Activated CD4-positive, alpha-beta T cell treated with anti-CD3 and anti-CD28 coated beads, Interleukin-2, amount 50 U/mL, for 16 hours (primary cell): ENCODE measurements around the gene TTLL11.

Source experiments
- DNase-seq: peaks from one replicate; pipeline ENCODE4 v3.0.0-alpha.2; 2020

The TTLL11 gene

GRCh38 chr9:121865060-121865459, 228.0 kb downstream of the TTLL11 start:
- DNase-seq = no peak

GRCh38 chr9:121863955-121864354, 229.2 kb downstream of the TTLL11 start:
- no peak for DNase-seq

- no peak for DNase-seq
Observed at GRCh38 chr9:121862371-121863332, 230.5 kb downstream of the TTLL11 start.

GRCh38 chr9:121861501-121862180, 231.5 kb downstream of the TTLL11 start:
- DNase-seq = no peak

- DNase-seq = no peak
Observed at GRCh38 chr9:121860744-121861143, 232.4 kb downstream of the TTLL11 start.

- no peak for DNase-seq
Observed at GRCh38 chr9:121860213-121860612, 232.9 kb downstream of the TTLL11 start.

- no peak for DNase-seq
Observed at GRCh38 chr9:121859646-121860045, 233.5 kb downstream of the TTLL11 start.

- no peak for DNase-seq
Observed at GRCh38 chr9:121858788-121859187, 234.3 kb downstream of the TTLL11 start.

- DNase-seq = no peak
Observed at GRCh38 chr9:121857928-121858327, 235.2 kb downstream of the TTLL11 start.

- no peak for DNase-seq
Observed at GRCh38 chr9:121855476-121855875, 237.6 kb downstream of the TTLL11 start.

- DNase-seq = no peak
Observed at GRCh38 chr9:121853617-121854395, 239.3 kb downstream of the TTLL11 start.

GRCh38 chr9:121852651-121853616, 240.2 kb downstream of the TTLL11 start:
- DNase-seq = no peak

GRCh38 chr9:121852241-121852640, 240.9 kb downstream of the TTLL11 start:
- no peak for DNase-seq

GRCh38 chr9:121851641-121852091, 241.4 kb downstream of the TTLL11 start:
- no peak for DNase-seq

GRCh38 chr9:121850366-121850765, 242.7 kb downstream of the TTLL11 start:
- DNase-seq = no peak

- DNase-seq = no peak
Observed at GRCh38 chr9:121849554-121849953, 243.6 kb downstream of the TTLL11 start.

GRCh38 chr9:121844562-121844961, 248.5 kb downstream of the TTLL11 start:
- DNase-seq = no peak

GRCh38 chr9:121844098-121844497, 249.0 kb downstream of the TTLL11 start:
- no peak for DNase-seq

- no peak for DNase-seq
Observed at GRCh38 chr9:121842612-121842978, 250.5 kb downstream of the TTLL11 start.

GRCh38 chr9:121841771-121842611, 251.1 kb downstream of the TTLL11 start:
- DNase-seq = no peak
